Transverse colon (tissue), 4 donors: ENCODE data around the gene DMRTB1. TPM values are rescaled to one million over a fixed set of nuclear protein-coding genes. Genes with fewer than 3 reads are reported as not detected.
"Not testable (repeated sequence)": the region's sequence is repeated elsewhere in the genome, so short reads cannot be mapped to it uniquely, and the experiment has no call there.

Experiments
- DNase-seq: peaks from one replicate; pipeline ENCODE4 v3.0.0-alpha.2; 2019
- H3K27ac ChIP-seq, 4 donors: fragments of 200-600 bp; sonication (generic); 2 replicates each; pipeline ENCODE4 v1.5.1; 2016 to 2018; ENCODE audit warnings: inconsistent platforms in 4 of 4
- H3K27me3 ChIP-seq: fragments of 200-600 bp; sonication (generic); 2 replicates; pipeline ENCODE4 v1.5.1; 2017; ENCODE audit warnings: inconsistent platforms
- H3K36me3 ChIP-seq, 4 donors: fragments of 200-600 bp; sonication (generic); 2 replicates each; pipeline ENCODE4 v1.5.1; 2017 to 2019; ENCODE audit warnings: inconsistent platforms in 4 of 4
- H3K4me1 ChIP-seq, 4 donors: fragments of 200-600 bp; sonication (generic); 2 replicates each; pipeline ENCODE4 v1.5.1; 2017 to 2020; ENCODE audit warnings: inconsistent platforms in 4 of 4
- H3K4me3 ChIP-seq, 4 donors: fragments of 200-600 bp; sonication (generic); 1 replicate in 1 of 4; 2 replicates in 3 of 4; pipeline versions ENCODE4 v1.5.1 to v1.6.1; 2017 to 2019; ENCODE audit warnings: inconsistent platforms in 4 of 4
- H3K9me3 ChIP-seq, 2 donors: fragments of 200-600 bp; sonication (generic); 2 replicates each; pipeline ENCODE4 v1.5.1; 2017 to 2019; ENCODE audit warnings: inconsistent platforms in 2 of 2
- CTCF ChIP-seq, 5 experiments: fragments of 200-600 bp in 3 of 5; fragments of 450-650 bp in 2 of 5; sonication (generic) in 3 of 5; IDR thresholded peaks; 1 replicate in 2 of 5; 2 replicates in 3 of 5; pipeline ENCODE4 v1.5.1; 2016 to 2017; ENCODE audit warnings: antibody characterized with exemption in 5 of 5, inconsistent platforms in 3 of 5, mild to moderate bottlenecking in 2 of 5, moderate library complexity in 1 of 5
- EP300 ChIP-seq: sonication (generic); formaldehyde crosslinking; IDR thresholded peaks from one replicate; pipeline ENCODE4 v1.6.1; 2017; ENCODE audit warnings: antibody characterized with exemption, low read depth
- POLR2A ChIP-seq: fragments of 450-650 bp; IDR thresholded peaks from one replicate; pipeline ENCODE4 v1.6.1; 2016; ENCODE audit warnings: antibody characterized with exemption, mild to moderate bottlenecking, moderate library complexity
- POLR2AphosphoS5 ChIP-seq, 3 donors: sonication (generic); formaldehyde crosslinking; IDR thresholded peaks; one replicate each; pipeline ENCODE4 v1.6.1; 2016; ENCODE audit warnings: antibody characterized with exemption in 3 of 3
- WGBS, 2 donors: methylation state at CpG; one replicate each; pipeline ENCODE4 v1.1.5; 2018; ENCODE audit warnings: low coverage in 1 of 2; 5-methylcytosine and 5-hydroxymethylcytosine counted together
- in situ Hi-C, 4 donors: fragments of 200-750 bp; cut with MboI; loops; one replicate each; pipeline versions ENCODE4 v1.15.0 to v1.15.1; 2017; ENCODE audit warnings: low sequenced_read_pairs in 3 of 4, low pct_ligation_motif_present in 1 of 4, low pct_unique_long_range_greater_than_20kb in 1 of 4
- intact Hi-C: fragments of 100-400 bp; cut with DNase I; formaldehyde crosslinking; loops from one replicate; pipeline ENCODE4 v1.15.1; 2023; ENCODE audit warnings: low total_unique reads
- total RNA-seq, 4 donors: library from RNA; depleted of rRNA; stranded (reverse); fragments of >200 nt; gene quantifications; one replicate each; pipeline ENCODE4 v1.1.0, GENCODE V29; 2016

Gene DMRTB1
- total RNA-seq, 4 donors from 2014 or later = not detected

DNA sequence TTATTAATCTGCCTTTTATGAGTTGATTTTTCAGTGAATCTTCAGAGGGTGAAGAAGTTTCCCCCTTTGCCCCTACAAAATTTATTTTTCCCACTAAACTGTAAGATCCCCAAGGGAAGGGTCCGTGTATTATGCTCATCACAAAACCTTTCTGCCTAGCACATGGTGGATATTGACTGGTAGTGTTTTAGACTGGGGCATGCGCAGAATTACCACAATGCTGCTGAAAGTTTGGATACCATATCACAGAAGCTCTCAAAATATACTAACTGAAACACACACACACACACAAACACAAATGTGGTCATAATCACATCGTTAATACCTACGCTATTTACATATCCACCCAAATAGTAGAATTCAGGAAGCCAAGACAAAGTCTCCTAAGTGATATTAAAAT lies 28.0 kb upstream of the DMRTB1 start:
- in situ Hi-C loops = no loop called here
- intact Hi-C loops = no loop called here
- TF ChIP-seq POLR2AphosphoS5 (IDR thresholded peaks at IDR 0.05) (no peak), CTCF (IDR thresholded peaks at IDR 0.05) (no peak), POLR2A (no peak), EP300 (no peak)
- DNase-seq = no peak
- Histone ChIP-seq H3K27me3 (peaks cover 2% of the 10 kb centered on the region), H3K9me3 (no peaks in the 10 kb centered on the region), H3K4me3 (no peak overlapping the region), H3K27ac (no peak overlapping the region), H3K36me3 (no peaks in the 10 kb centered on the region), H3K4me1 (no peaks in the 10 kb centered on the region)
- WGBS, 2 donors = 75 to 89% methylated on average over 4 of the region's 4 CpGs

- no peak overlapping the region for H3K27ac ChIP-seq
- H3K36me3 ChIP-seq = no peaks in the 10 kb centered on the region
- TF ChIP-seq CTCF (IDR thresholded peaks at IDR 0.05) = no peak
- TF ChIP-seq EP300 = no peak
- TF ChIP-seq POLR2AphosphoS5 (IDR thresholded peaks at IDR 0.05) = no peak
- TF ChIP-seq POLR2A = no peak
- in situ Hi-C loops = no loop called here
- intact Hi-C loops = no loop called here
- H3K9me3 ChIP-seq = no peaks in the 10 kb centered on the region
- DNase-seq = no peak
- H3K4me1 ChIP-seq = no peaks in the 10 kb centered on the region
- H3K4me3 ChIP-seq = no peak overlapping the region
- H3K27me3 ChIP-seq = peaks cover 7% of the 10 kb centered on the region
- WGBS, 2 donors = 42 to 75% methylated on average over 4 to 5 of the region's 5 CpGs
Observed at GRCh38 chr1:53431805-53432565, 27.2 kb upstream of the DMRTB1 start.

- in situ Hi-C loops = no loop called here
- no peaks in the 10 kb centered on the region for H3K36me3 ChIP-seq
- intact Hi-C loops = no loop called here
- peaks cover 7% of the 10 kb centered on the region for H3K27me3 ChIP-seq
- no peak for DNase-seq
- no peaks in the 10 kb centered on the region for H3K4me1 ChIP-seq
- H3K27ac ChIP-seq = no peak overlapping the region
- 40 to 68% methylated on average over 1 to 3 of the region's 3 CpGs for WGBS, 2 donors
- no peak overlapping the region for H3K4me3 ChIP-seq
- TF ChIP-seq POLR2AphosphoS5 (IDR thresholded peaks at IDR 0.05) = no peak
- no peak for TF ChIP-seq EP300
- TF ChIP-seq CTCF (IDR thresholded peaks at IDR 0.05) = no peak
- no peak for TF ChIP-seq POLR2A
- H3K9me3 ChIP-seq = no peaks in the 10 kb centered on the region
Observed at GRCh38 chr1:53432611-53433010, 26.6 kb upstream of the DMRTB1 start.

- H3K4me3 ChIP-seq, H3K27ac ChIP-seq, intact Hi-C loops, H3K27me3 ChIP-seq, H3K4me1 ChIP-seq, H3K9me3 ChIP-seq, DNase-seq, H3K36me3 ChIP-seq, in situ Hi-C loops: not testable (repeated sequence)
- WGBS, 2 donors = 93 to 97% methylated on average over 3 to 9 of the region's 10 CpGs
Observed at GRCh38 chr1:53434405-53435007, 24.7 kb upstream of the DMRTB1 start.
